Kasumi-1 (cell line): ENCODE results near the gene CDC42BPA.

Experiments used
- DNase-seq, 2 experiments: peaks; one replicate each; lab custom pipeline; 2025; lab: John Stamatoyannopoulos, UW

The CDC42BPA gene

GRCh38 chr1:227333423-227333822 lies 15.1 kb upstream of the CDC42BPA start:
- no peak for DNase-seq

- no peak for DNase-seq
Observed at GRCh38 chr1:227330279-227331076, 12.2 kb upstream of the CDC42BPA start.

DNA sequence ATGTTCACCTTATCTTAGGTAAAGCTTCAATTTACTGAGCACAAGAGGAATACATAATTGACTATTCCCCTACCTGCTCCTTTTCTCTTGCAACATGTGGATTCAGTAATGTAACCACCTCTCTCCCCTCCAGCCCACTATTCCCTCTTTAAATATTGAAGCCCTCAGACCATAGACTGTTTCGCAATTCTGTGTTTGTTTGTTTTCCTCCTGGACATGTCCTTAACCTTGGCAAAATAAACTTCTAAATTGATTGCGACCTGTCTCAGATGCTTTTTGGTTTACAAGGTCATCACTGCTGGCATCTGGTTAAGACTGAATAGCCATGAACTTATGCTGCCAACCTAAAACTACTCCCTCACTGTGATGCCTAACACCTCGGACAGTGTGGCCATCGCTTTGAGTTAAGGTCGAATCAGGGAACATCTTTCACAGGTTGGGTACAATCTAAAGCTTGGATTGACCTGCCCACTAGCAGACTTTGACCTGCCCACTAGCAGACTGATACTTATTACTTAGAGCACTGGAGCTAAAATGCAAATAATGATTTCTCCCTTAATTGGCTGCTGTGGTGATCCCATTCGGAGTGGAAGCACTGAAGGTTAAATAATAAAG lies 10.2 kb upstream of the CDC42BPA start:
- DNase-seq = no peak

DNA sequence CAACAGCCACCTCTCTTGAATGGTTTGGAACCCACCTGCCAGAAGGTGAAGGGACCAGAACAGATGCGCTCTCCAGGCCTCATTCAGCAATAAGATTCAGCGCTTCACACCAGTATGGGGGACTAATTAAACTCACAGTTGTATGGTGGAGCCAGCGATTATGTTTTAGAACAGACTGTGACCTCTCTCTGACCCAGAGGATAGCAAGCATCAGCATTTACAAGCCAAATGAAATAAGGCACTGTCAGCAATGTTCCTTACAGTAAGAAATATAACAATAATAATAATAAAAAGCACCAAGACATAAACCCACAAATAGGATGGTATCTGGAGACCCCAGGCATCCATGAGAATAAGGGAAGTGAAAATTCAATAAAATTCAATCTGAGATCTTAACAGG lies 6.9 kb upstream of the CDC42BPA start:
- no peak for DNase-seq

GRCh38 chr1:227323967-227324268 lies 5.6 kb upstream of the CDC42BPA start:
- no peak for DNase-seq

DNA sequence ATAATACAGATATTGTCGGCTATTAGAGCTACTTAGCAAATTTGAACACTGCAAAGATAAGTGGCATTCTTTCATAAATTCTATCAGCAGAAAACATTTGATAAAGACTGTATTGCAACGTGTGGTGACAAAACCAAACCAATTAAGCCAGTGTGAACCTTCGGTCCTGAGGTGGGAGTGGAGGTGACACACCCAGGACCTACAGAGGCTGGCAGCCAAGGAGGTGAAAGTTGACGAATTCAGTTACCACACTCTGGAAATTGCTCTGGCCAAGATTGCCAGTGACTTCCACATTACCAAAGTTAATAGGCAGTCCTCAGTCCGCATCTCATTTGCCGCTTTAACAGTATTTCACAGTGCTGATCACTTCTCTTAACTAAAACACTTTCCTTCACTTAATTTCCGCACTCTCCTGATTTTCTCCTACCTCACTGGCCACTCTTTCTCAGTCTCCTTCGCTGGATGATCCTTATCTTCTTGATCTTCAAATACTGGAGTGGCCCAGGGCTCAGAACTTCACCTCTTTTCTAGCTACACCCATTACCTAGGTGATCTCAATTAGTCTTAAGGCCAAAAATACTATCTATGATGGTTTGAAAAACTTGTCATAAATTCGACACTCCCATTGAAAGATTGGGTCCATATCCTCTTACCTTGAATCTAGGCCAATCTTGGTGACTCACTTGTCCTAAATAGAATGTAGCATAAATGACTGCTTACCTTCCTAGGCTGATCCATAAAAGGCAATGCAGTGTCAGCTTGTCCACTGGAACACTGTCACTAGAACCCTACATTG lies 5.1 kb upstream of the CDC42BPA start:
- DNase-seq = no peak

DNA sequence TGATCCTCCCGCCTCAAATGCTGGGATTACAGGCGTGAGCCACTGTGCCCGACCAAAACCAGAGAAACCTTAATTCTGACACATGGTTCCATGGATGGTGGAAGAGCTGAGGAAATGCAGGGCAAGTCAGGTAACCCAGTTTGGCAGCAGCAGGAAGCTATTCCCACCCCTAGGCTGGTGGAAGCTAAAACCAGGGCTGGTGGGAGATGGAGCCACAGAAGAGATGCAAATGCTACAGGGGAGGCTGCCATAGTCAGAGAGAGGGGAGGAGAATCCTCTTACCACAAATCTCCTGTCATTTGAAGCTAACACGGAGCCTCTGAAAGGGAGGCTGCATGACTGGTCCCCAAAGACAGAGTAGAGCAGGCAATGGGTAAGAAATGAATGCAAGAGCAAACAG lies 4.1 kb upstream of the CDC42BPA start:
- no peak for DNase-seq

DNA sequence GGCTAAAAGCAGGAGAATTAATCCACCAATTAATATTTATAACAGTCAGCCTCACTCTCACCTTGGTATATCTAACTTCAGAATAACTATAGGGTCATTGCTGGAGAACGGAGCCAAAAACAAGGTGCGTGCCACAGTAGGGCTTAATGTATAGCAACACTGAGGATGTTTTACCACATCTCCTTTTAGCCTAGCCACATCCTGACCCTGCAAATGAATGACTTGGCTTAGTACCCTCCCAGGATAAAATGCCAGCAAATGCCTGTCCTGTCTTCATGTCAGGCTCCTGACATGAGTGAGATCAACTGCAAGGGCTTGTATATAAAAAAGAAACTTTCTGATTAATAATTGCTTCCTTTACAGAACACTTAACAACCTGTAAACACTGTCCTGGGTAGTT lies 2.7 kb upstream of the CDC42BPA start:
- DNase-seq = no peak

DNA sequence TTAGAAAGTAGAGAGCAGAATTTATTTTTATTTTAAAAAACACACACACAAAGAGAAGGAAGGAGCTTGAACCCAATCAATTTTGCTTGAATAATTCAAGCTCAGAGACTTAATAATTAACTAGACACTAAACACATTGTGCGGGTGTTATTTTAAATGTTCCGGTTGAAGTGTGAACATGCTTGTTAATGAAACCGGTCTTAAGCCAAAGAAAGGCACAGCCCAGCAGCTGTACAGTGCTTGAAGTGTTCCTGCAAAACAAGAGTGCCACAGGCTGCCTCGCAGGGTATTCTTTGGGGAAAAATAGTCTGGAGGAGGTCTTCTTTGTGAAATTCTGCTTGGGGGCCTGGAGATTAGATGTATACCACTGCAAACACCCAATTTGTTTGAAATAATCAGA lies 2.2 kb upstream of the CDC42BPA start:
- no peak for DNase-seq

DNA sequence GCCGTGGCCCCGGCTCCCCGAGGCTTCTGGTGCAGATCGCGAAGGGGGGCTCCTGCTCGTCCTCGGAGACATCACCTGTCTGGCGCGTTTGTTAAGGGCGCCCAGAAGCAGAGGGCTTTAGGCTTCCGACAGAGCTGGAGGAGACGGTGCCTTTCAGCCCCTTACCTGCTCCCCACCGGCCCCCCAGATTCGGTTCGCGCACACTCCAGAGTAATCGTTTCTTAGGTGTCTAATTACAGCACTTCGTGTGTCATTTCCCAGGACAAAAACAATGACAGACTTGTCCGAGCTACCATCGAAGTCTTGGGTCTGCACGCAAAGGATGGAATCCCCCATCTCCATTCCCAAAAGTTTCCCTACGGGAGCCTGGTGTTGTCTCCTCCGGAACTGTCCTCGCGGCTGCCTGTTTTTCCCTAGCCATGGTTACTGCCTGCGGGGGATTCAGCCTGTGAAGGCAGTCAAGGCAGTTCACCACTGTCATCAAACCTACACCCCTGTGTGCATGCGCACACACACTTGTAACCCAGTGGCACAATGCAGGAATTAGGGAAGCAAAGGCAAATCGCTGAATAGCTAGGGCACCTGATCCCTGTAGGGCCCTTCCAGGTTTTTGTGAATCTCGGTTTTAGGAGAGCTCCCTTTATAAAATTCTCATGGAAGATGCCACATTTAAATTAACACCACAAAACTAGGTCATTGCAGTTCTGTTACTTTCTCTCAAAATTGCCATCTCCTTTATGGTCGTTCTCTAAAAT lies 738 bp upstream of the CDC42BPA start:
- no peak for DNase-seq

DNA sequence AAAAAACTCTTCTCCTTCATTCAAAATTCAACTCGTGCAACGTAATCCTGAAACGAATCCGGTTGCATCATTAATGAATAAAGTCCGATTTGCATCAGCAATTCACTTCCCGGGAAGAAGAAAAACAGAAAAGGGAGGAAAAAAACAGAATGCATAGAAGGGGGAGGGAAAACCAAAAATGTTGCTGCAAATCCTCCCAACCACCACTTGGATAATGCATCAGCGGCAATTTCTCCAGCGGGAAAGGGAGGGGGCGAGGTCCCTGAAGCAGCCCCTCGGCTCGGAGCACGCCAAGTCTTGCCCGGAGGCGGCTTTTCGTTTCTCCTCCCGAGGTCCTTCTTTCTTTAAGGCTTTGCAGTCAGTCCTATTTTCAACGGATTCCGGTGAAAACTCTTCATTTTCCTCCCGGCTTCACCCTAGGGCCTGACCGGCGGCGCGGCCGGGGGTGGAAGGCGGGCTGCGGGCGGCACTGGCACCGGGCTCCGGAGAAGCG lies 723 bp downstream of the CDC42BPA start:
- peak; percentile 18 to 21 for DNase-seq

DNA sequence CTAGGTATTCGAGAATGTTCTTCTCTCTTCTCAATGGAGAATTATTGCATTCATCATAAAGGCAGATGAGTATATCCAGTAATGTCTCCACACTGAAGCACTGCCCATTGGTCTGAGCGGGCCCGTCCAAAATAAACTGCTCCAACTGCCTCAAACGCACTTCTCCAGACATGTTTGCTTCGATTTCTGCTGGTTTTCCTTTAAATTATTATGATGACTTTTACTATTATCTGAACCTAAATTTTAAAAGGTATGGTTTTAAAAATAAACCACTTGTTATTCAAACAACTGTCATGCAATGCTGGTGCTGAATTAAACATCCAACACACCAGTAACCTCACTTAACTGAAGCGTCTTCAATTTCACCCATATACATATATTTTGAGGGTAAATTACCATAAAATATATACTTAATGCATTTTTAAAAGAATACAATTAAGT lies 1.3 kb downstream of the CDC42BPA start:
- no peak for DNase-seq

DNA sequence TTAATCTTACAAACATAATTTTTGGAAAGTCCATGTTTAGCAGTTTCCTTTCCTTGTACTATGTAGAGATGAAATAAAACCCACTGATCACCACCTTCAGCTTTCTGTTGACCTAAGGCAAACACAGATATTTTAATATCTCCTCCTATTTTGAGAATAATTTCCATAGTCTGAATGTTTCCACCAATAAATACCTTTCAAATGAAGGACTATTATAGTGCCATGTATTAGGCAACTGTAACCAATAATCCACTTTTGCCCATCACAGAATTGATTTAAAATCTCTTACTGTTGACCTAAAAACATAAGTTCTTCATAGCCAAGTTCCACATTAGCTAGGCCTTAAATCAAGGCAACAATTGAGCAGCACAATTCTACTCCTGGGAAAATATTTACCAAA lies 1.8 kb downstream of the CDC42BPA start:
- no peak for DNase-seq

GRCh38 chr1:227315629-227316346 lies 2.5 kb downstream of the CDC42BPA start:
- DNase-seq = no peak

- no peak for DNase-seq
Observed at GRCh38 chr1:227314014-227314848, 4.1 kb downstream of the CDC42BPA start.

- no peak for DNase-seq
Observed at GRCh38 chr1:227312361-227313025, 5.8 kb downstream of the CDC42BPA start.

DNA sequence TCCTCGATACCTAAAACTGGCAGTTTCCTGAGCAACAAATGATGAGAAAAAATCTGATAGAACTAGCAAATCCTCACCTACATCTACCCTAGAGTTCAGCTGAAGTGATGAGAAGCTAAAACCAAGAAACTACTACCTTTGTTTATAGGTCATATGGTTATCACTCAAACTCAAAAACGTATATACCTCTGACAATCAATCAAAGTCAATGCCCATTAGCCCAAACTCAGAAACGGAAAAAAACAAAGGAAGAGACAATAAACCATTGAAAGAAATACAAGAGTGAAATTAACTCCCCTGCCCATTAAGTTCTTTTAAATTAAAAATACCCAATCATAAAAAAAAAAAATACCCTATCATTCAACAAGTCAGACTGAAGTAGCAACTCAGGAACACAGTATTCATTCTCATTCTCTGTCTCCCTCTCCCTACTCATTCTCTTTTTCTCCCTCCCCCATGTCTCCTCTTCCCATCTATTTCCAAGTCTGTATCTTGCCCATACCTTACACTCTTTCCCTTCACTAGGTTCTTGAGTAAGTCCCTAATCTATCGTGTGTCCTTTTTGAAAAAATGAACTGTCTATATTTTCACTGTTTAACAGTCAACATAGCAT lies 6.8 kb downstream of the CDC42BPA start:
- DNase-seq = no peak

GRCh38 chr1:227308367-227309336 lies 9.6 kb downstream of the CDC42BPA start:
- DNase-seq = no peak
